ENCODE measurements around the gene GPSM3.

- no peak for TF ChIP-seq ZBTB7A (IDR thresholded peaks at IDR 0.05; ENCODE audit: low read depth)
- no peak for TF ChIP-seq EP300 (IDR thresholded peaks at IDR 0.05; ENCODE audit: borderline replicate concordance)
- no peak for TF ChIP-seq TAF1 (IDR thresholded peaks at IDR 0.05; ENCODE audit: low read depth)
- TF ChIP-seq, protein P1, sequence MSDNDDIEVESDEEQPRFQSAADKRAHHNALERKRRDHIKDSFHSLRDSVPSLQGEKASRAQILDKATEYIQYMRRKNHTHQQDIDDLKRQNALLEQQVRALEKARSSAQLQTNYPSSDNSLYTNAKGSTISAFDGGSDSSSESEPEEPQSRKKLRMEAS (IDR thresholded peaks at IDR 0.05) = peak; percentile 57; the same call in 1 of the 2 replicates
- no peak for TF ChIP-seq EGR1 (IDR thresholded peaks at IDR 0.05)
- no peak for TF ChIP-seq CEBPB (IDR thresholded peaks at IDR 0.05)
- TF ChIP-seq, protein P2, sequence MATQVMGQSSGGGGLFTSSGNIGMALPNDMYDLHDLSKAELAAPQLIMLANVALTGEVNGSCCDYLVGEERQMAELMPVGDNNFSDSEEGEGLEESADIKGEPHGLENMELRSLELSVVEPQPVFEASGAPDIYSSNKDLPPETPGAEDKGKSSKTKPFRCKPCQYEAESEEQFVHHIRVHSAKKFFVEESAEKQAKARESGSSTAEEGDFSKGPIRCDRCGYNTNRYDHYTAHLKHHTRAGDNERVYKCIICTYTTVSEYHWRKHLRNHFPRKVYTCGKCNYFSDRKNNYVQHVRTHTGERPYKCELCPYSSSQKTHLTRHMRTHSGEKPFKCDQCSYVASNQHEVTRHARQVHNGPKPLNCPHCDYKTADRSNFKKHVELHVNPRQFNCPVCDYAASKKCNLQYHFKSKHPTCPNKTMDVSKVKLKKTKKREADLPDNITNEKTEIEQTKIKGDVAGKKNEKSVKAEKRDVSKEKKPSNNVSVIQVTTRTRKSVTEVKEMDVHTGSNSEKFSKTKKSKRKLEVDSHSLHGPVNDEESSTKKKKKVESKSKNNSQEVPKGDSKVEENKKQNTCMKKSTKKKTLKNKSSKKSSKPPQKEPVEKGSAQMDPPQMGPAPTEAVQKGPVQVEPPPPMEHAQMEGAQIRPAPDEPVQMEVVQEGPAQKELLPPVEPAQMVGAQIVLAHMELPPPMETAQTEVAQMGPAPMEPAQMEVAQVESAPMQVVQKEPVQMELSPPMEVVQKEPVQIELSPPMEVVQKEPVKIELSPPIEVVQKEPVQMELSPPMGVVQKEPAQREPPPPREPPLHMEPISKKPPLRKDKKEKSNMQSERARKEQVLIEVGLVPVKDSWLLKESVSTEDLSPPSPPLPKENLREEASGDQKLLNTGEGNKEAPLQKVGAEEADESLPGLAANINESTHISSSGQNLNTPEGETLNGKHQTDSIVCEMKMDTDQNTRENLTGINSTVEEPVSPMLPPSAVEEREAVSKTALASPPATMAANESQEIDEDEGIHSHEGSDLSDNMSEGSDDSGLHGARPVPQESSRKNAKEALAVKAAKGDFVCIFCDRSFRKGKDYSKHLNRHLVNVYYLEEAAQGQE (IDR thresholded peaks at IDR 0.05; ENCODE audit: low read depth) = no peak
- TF ChIP-seq YY1 (IDR thresholded peaks at IDR 0.05; ENCODE audit: low read depth) = peak; percentile 18
- TF ChIP-seq FOXM1 (IDR thresholded peaks at IDR 0.05; ENCODE audit: borderline replicate concordance, low read depth) = no peak
- TF ChIP-seq RAD21 (IDR thresholded peaks at IDR 0.05; ENCODE audit: low read depth) = no peak
- TF ChIP-seq TCF12 (IDR thresholded peaks at IDR 0.05; ENCODE audit: low read depth) = no peak
- TF ChIP-seq NFIC (IDR thresholded peaks at IDR 0.05) = no peak
- TF ChIP-seq TEAD4 (IDR thresholded peaks at IDR 0.05) = no peak
- peak; percentile 72 for TF ChIP-seq CREB1 (IDR thresholded peaks at IDR 0.05; ENCODE audit: low read depth)
Measured at GRCh38 chr6:32177788-32178546, 14.5 kb downstream of the GPSM3 start, which contains the start of gene RNF5.

Data from Ishikawa (cell line).